ENCODE measurements around the gene MMRN2.

MMRN2 gene

DNA sequence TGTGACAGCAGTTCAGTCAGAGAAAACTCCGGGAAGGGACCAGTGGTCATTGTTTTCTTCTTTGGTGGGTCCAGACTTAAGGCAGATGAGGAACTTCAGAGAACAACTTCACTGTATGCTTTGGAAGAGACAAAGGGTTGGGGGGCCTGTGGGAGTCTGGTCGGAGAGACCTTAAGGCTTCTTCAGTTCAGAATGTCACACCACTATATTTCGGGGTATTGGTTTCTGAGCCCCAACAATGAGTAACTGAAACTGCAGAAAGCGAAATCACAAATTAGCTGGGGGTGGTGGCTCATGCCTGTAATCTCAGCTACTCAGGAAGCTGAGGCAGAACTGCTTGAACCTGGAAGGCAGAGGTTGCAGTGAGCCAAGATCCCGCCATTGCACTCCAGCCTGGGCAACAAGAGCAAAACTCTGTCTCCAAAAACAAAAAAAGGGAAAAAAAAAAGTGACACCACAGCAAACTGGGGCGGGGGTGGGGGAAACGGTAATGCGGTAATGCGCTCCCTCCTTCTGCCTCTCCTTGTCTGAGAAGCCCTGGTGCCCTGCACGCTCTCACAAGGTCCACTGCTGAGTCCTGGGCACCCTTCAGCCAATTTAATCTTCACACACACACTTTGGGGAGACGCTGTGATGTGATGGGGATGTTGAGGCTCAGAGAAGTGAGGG lies 8.7 kb upstream of the MMRN2 start:
- POLR2A ChIA-PET = interaction anchor here (0.6 to 0.9 kb wide), 3 partner anchors 9 to 251 kb away, joined by 3 read pairs; partner anchors contain the start of gene MMRN2
- TF ChIP-seq SP1 (IDR thresholded peaks at IDR 0.05) (no peak), ZNF384 (IDR thresholded peaks at IDR 0.05) (no peak), HDGF (IDR thresholded peaks at IDR 0.05; ENCODE audit: borderline replicate concordance) (no peak), SUZ12 (IDR thresholded peaks at IDR 0.05) (no peak), FOXM1 (IDR thresholded peaks at IDR 0.05; ENCODE audit: borderline replicate concordance) (no peak), LEF1 (IDR thresholded peaks at IDR 0.05; ENCODE audit: borderline replicate concordance) (no peak), ELF4 (IDR thresholded peaks at IDR 0.05) (no peak), L3MBTL2 (conservative IDR thresholded peaks at IDR 0.05) (no peak), BHLHE40 (IDR thresholded peaks at IDR 0.05; ENCODE audit: borderline replicate concordance) (no peak), NFRKB (IDR thresholded peaks at IDR 0.05) (no peak), ARNT (IDR thresholded peaks at IDR 0.05) (no peak), TARDBP (IDR thresholded peaks at IDR 0.05) (no peak)
- TF ChIP-seq, protein P1, sequence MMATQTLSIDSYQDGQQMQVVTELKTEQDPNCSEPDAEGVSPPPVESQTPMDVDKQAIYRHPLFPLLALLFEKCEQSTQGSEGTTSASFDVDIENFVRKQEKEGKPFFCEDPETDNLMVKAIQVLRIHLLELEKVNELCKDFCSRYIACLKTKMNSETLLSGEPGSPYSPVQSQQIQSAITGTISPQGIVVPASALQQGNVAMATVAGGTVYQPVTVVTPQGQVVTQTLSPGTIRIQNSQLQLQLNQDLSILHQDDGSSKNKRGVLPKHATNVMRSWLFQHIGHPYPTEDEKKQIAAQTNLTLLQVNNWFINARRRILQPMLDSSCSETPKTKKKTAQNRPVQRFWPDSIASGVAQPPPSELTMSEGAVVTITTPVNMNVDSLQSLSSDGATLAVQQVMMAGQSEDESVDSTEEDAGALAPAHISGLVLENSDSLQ (IDR thresholded peaks at IDR 0.05) = no peak
- CTCF ChIA-PET = interaction anchor here (0.6 to 1.1 kb wide), 7 partner anchors 10 to 208 kb away, joined by 3 to 6 read pairs (median 3); no protein-coding TSS in a partner anchor
- no peak for DNase-seq (ENCODE audit: extremely low spot score)

DNA sequence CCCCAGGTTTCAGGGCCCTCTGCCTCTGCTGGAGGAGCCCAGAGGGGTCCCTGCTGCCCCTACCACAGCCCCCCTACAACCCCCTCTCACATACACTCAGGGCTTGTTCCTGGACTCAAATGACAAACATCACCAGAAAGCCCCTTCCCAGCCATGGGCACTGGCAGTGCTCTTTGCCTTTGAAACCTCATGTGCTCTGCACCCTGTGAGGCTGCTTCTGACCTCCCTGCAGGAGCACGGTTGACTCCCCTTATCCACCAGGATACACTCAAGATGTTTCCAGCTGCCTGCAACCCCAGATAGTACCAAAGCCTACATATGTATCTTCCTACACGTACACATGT lies 7.4 kb upstream of the MMRN2 start:
- POLR2A ChIA-PET = no interaction called here
- CTCF ChIA-PET = interaction anchor here (0.8 to 1.0 kb wide), 2 partner anchors 25 to 67 kb away, joined by 3 to 4 read pairs; no protein-coding TSS in a partner anchor
- no peak for DNase-seq (ENCODE audit: extremely low spot score)
- TF ChIP-seq TARDBP (IDR thresholded peaks at IDR 0.05) = no peak
- TF ChIP-seq FOXA1 (IDR thresholded peaks at IDR 0.05) = no peak
- TF ChIP-seq SP1 (IDR thresholded peaks at IDR 0.05) = no peak
- no peak for TF ChIP-seq ZNF384 (IDR thresholded peaks at IDR 0.05)
- TF ChIP-seq FOXK2 (IDR thresholded peaks at IDR 0.05) = no peak
- no peak for TF ChIP-seq L3MBTL2 (conservative IDR thresholded peaks at IDR 0.05)
- TF ChIP-seq, protein P1 (IDR thresholded peaks at IDR 0.05) = no peak
- TF ChIP-seq HDGF (IDR thresholded peaks at IDR 0.05; ENCODE audit: borderline replicate concordance) = no peak
- TF ChIP-seq LEF1 (IDR thresholded peaks at IDR 0.05; ENCODE audit: borderline replicate concordance) = no peak
- TF ChIP-seq CTBP1 (IDR thresholded peaks at IDR 0.05; ENCODE audit: borderline replicate concordance) = no peak
- no peak for TF ChIP-seq BHLHE40 (IDR thresholded peaks at IDR 0.05; ENCODE audit: borderline replicate concordance)
- no peak for TF ChIP-seq ARNT (IDR thresholded peaks at IDR 0.05)
- TF ChIP-seq FOXM1 (IDR thresholded peaks at IDR 0.05; ENCODE audit: borderline replicate concordance) = no peak
- no peak for TF ChIP-seq NFRKB (IDR thresholded peaks at IDR 0.05)
- TF ChIP-seq ELF4 (IDR thresholded peaks at IDR 0.05) = no peak
- no peak for TF ChIP-seq SUZ12 (IDR thresholded peaks at IDR 0.05)

DNA sequence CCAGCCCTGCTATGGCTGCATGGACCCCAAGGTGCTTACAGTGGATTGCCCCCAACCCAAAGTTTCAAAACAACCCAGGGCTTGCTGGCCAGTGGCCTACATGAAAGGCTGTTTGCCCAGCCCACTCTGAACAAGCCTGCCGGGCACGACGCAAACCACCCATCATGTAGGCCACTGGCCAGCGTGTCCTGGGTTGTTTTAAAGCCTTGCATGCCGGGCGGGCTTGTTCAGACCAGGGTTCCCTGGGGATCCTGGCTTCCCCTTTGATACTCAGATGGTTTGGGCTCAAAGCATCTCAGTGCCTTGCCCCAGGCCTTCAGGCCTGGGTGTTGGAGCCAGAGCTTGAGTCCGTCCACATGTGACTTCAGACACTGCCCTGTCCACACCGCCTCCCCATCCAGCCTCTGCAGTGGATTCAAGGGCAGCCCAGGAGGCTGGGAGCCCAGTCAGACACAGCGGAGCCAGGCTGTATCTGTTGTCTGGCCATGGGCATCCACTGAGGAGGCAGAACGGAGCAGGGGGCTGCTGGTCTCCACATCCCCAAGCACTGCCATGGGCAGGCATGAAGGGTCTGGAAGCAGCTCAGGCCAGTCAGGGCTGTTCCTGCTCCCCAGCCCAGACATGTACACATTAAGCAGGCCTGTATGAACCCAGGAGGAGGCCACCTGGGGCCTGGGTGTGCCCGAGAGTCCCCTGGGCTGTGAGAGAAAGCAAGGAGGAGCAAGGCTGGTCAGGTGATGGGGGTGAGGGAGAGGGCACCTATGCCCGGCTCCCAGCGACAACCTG lies 6.8 kb upstream of the MMRN2 start:
- POLR2A ChIA-PET = no interaction called here
- TF ChIP-seq, protein P1 (IDR thresholded peaks at IDR 0.05) = no peak
- TF ChIP-seq SP1 (IDR thresholded peaks at IDR 0.05) (no peak), L3MBTL2 (conservative IDR thresholded peaks at IDR 0.05) (no peak), FOXK2 (IDR thresholded peaks at IDR 0.05) (no peak), FOXA1 (IDR thresholded peaks at IDR 0.05) (no peak), HDGF (IDR thresholded peaks at IDR 0.05; ENCODE audit: borderline replicate concordance) (no peak), BHLHE40 (IDR thresholded peaks at IDR 0.05; ENCODE audit: borderline replicate concordance) (no peak), TARDBP (IDR thresholded peaks at IDR 0.05) (no peak)
- CTCF ChIA-PET = interaction anchor here (1.0 kb wide), 1 partner anchor 24 kb away, joined by 4 read pairs; no protein-coding TSS in a partner anchor
- no peak for DNase-seq (ENCODE audit: extremely low spot score)

DNA sequence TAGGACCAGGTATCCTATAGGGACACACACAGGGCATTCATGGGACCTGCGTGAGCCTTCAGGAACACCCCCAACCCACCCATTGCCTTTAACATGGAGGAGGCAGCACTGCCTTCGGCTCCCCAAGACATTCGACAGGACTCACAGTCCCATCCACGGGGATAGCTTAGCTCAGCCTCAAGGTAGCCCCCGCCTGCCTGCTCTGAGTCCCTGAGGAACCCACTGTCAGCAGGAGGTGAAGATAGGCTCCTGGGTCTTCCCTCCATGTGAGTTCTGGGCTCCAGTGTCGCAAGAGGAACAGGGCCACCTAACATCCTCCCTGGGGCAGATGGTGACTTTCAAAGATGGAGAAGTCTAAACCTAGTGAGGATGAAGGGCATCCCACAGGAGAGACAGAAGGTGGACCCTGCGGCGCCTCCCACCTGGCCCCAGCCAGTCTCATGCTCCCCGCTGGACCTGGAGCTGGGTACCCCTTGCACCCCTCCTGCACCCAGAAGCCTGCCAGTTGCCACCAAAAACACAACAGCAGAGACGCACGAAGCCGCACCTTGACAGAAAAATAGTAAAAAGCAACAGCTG lies 6.0 kb upstream of the MMRN2 start:
- DNase-seq (ENCODE audit: extremely low spot score) = no peak
- ChIA-PET POLR2A (no interaction called here), CTCF (interaction anchor here (1.1 kb wide), 1 partner anchor 270 kb away, joined by 3 read pairs; no protein-coding TSS in a partner anchor)
- no peak for TF ChIP-seq NFRKB (IDR thresholded peaks at IDR 0.05)
- no peak for TF ChIP-seq ELF4 (IDR thresholded peaks at IDR 0.05)
- TF ChIP-seq FOXK2 (IDR thresholded peaks at IDR 0.05) = no peak
- no peak for TF ChIP-seq BHLHE40 (IDR thresholded peaks at IDR 0.05; ENCODE audit: borderline replicate concordance)
- no peak for TF ChIP-seq LEF1 (IDR thresholded peaks at IDR 0.05; ENCODE audit: borderline replicate concordance)
- TF ChIP-seq SP1 (IDR thresholded peaks at IDR 0.05) = no peak
- TF ChIP-seq L3MBTL2 (conservative IDR thresholded peaks at IDR 0.05) = no peak

DNA sequence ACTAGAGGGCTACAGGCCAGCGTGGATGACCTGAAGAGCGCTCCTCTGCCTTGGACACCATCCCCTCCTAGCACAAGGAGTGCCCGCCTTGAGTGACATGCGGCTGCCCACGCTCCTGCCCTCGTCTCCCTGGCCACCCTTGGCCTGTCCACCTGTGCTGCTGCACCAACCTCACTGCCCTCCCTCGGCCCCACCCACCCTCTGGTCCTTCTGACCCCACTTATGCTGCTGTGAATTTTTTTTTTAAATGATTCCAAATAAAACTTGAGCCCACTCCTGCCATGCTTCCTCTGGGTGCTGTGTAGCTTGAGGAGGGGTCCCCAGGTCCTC lies 5.5 kb upstream of the MMRN2 start:
- TF ChIP-seq FOXA1 (IDR thresholded peaks at IDR 0.05) (no peak), TARDBP (IDR thresholded peaks at IDR 0.05) (no peak)
- CTCF ChIA-PET = interaction anchor here (1.1 kb wide), 1 partner anchor 270 kb away, joined by 3 read pairs; no protein-coding TSS in a partner anchor

More for the DNA sequence above, 5.5 kb upstream of the MMRN2 start:
- POLR2A ChIA-PET = no interaction called here
- no peak for DNase-seq (ENCODE audit: extremely low spot score)
